ENCODE measurements around the gene PTPN21.

The PTPN21 gene

DNA sequence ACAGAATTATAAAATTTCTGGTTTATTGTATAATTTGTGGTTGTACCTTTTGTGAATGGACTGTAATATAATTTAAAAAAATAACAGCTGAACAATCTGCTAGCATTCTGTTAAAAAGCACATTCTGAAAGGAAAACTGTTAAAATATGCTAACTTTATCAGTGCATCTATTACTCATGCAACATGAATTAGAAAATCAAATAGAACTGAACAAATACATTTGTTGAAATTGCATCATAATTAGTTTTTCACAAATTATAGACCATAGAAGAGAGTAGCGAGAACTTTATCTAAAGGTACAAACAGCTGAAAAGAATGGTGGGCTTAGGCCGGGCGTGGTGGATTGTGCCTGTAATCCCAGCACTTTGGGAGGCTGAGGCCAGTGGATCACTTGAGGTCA lies 33.0 kb downstream of the PTPN21 start:
- Histone ChIP-seq H3K36me3 (ENCODE audit: control insufficient read depth in 2 of 2, insufficient read depth in 1 of 2, low read length in 2 of 2) (no peaks in the 10 kb centered on the region), H3K4me3 (ENCODE audit: low read depth, low read length) (no peak overlapping the region), H3K4me1 (ENCODE audit: control insufficient read depth, insufficient read depth, low read length) (no peaks in the 10 kb centered on the region), H3K27ac (ENCODE audit: extremely low read depth, low read depth, low read length) (no peak overlapping the region), H3K9me3 (ENCODE audit: control insufficient read depth, insufficient read depth, low read depth, low read length) (no peaks in the 10 kb centered on the region)
- CTCF ChIA-PET: interaction anchor here (0.7 kb wide), 1 partner anchor 14 kb away, joined by 3 read pairs; no protein-coding TSS in a partner anchor
- TF ChIP-seq PRDM1 (tag by site-specific recombination; IDR thresholded peaks at IDR 0.05) (no peak), ZNF311 (tag by site-specific recombination; IDR thresholded peaks at IDR 0.05; ENCODE audit: borderline replicate concordance) (no peak), ZNF629 (tag by site-specific recombination; IDR thresholded peaks at IDR 0.05) (no peak), ZNF214 (tag by site-specific recombination; IDR thresholded peaks at IDR 0.05; ENCODE audit: borderline replicate concordance) (no peak), ZBTB11 (tag by site-specific recombination; conservative IDR thresholded peaks at IDR 0.05; ENCODE audit: low read depth) (no peak), BCL11B (tag by site-specific recombination; IDR thresholded peaks at IDR 0.05; ENCODE audit: low read depth) (no peak), ZNF211 (tag by site-specific recombination; IDR thresholded peaks at IDR 0.05; ENCODE audit: low read depth) (no peak)
- POLR2A ChIA-PET: no interaction called here

DNA sequence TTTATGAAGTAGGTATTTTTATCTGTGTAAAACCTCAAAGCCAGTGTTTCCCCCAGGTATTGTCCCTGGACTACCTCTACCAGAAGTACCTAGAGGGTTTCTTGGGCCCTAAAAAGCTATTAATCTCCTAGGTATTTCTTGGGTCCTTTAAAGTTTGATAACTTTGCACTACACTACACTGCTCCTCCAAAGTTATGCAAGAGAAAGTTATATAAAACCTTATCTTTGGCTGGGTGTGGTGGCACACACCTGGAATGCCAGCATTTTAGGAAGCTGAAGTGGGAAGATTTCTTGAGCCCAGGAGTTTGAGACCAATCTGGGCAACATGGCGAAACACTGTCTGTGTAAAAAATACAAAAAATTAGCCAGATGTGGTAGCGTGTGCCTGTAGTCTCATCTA lies 34.9 kb downstream of the PTPN21 start:
- Histone ChIP-seq H3K4me3 (ENCODE audit: low read depth, low read length) (no peak overlapping the region), H3K27ac (ENCODE audit: extremely low read depth, low read depth, low read length) (no peak overlapping the region), H3K36me3 (ENCODE audit: control insufficient read depth in 2 of 2, insufficient read depth in 1 of 2, low read length in 2 of 2) (no peaks in the 10 kb centered on the region), H3K9me3 (ENCODE audit: control insufficient read depth, insufficient read depth, low read depth, low read length) (no peaks in the 10 kb centered on the region), H3K4me1 (ENCODE audit: control insufficient read depth, insufficient read depth, low read length) (no peaks in the 10 kb centered on the region)
- TF ChIP-seq OVOL3 (tag by site-specific recombination; IDR thresholded peaks at IDR 0.05): no peak
- TF ChIP-seq, protein P1, sequence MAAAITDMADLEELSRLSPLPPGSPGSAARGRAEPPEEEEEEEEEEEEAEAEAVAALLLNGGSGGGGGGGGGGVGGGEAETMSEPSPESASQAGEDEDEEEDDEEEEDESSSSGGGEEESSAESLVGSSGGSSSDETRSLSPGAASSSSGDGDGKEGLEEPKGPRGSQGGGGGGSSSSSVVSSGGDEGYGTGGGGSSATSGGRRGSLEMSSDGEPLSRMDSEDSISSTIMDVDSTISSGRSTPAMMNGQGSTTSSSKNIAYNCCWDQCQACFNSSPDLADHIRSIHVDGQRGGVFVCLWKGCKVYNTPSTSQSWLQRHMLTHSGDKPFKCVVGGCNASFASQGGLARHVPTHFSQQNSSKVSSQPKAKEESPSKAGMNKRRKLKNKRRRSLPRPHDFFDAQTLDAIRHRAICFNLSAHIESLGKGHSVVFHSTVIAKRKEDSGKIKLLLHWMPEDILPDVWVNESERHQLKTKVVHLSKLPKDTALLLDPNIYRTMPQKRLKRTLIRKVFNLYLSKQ (tag by site-specific recombination; IDR thresholded peaks at IDR 0.05; ENCODE audit: borderline replicate concordance): no peak
- TF ChIP-seq ZNF23 (tag by site-specific recombination; IDR thresholded peaks at IDR 0.05; ENCODE audit: borderline replicate concordance): no peak
- TF ChIP-seq ZNF280D (tag by site-specific recombination; IDR thresholded peaks at IDR 0.05): no peak
- no peak for TF ChIP-seq ZNF624 (tag by site-specific recombination; IDR thresholded peaks at IDR 0.05)
- TF ChIP-seq EGR2 (tag by site-specific recombination; IDR thresholded peaks at IDR 0.05; ENCODE audit: low read depth): no peak
- TF ChIP-seq GLIS2 (tag by site-specific recombination; IDR thresholded peaks at IDR 0.05): no peak
- TF ChIP-seq PRDM6 (tag by site-specific recombination; IDR thresholded peaks at IDR 0.05): no peak
- TF ChIP-seq ZBTB44 (tag by site-specific recombination; IDR thresholded peaks at IDR 0.05): no peak
- TF ChIP-seq ZFP37 (tag by site-specific recombination; IDR thresholded peaks at IDR 0.05): no peak
- POLR2A ChIA-PET: no interaction called here
- CTCF ChIA-PET: no interaction called here
